Fibroblast of skin of right quadriceps (primary cell): Measurements from ENCODE around the gene TINAGL1.

ENCODE experiments used
- DNase-seq: peaks from one replicate; pipeline ENCODE4 v3.0.0-alpha.2; 2013

Gene TINAGL1, protein sequence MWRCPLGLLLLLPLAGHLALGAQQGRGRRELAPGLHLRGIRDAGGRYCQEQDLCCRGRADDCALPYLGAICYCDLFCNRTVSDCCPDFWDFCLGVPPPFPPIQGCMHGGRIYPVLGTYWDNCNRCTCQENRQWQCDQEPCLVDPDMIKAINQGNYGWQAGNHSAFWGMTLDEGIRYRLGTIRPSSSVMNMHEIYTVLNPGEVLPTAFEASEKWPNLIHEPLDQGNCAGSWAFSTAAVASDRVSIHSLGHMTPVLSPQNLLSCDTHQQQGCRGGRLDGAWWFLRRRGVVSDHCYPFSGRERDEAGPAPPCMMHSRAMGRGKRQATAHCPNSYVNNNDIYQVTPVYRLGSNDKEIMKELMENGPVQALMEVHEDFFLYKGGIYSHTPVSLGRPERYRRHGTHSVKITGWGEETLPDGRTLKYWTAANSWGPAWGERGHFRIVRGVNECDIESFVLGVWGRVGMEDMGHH

DNA sequence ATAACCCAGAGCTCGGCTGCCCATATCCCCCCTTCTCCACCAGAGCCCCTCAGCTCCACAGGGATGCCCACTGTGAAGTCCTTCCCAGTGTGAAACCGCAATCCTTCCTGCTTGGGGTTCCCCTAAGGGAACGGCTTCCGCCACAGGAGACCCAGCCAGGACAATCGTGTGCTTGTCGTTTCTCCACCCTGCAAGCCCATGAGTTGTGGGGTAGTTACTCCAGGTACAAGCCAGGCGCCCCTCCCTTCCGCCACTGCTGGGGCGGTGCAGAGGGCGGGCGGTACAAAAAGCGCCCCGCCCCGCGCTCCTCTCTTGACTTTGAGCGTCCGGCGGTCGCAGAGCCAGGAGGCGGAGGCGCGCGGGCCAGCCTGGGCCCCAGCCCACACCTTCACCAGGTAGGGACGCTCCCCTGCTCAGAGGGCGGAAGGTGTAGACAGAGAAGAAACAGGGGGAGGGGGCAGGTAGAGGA lies at the start of gene TINAGL1:
TSS of gene TINAGL1 (plus strand) at position 315 of the 469 bp plus-strand sequence. CDS start 634 bp downstream, outside the sequence.
- no peak for DNase-seq

DNA sequence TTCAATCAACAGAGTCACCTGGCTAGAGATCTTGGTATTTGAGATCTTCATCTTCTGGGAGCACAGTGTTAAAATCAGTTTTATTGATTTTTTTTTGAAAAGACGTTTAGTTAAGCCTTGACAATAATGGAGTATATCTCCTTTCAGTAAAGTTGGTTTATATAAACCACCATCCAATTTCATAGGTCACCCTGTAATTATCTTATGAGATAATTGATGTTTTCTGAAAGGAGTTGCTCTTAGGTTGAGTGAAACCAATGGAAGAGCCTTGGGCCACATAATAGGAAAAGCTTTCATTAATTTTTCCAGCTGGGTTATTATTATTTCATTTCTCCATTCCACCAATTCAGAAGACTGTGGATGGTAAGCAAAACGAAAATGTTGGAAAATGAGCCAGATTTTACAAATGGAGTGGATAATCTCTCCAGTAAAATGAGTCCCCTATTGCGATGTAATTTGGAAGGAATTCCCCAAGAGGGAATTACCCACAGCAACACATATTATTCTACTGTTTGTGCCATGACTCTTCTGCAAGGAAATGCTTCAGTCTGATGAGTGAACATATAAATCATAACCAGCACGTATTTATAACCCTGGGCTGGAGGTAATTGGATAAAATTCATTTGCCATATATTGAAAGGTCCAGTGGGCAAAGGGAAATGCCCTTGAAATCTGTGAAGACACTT lies 46.2 kb upstream of the TINAGL1 start:
- peak; percentile 63 for DNase-seq

DNA sequence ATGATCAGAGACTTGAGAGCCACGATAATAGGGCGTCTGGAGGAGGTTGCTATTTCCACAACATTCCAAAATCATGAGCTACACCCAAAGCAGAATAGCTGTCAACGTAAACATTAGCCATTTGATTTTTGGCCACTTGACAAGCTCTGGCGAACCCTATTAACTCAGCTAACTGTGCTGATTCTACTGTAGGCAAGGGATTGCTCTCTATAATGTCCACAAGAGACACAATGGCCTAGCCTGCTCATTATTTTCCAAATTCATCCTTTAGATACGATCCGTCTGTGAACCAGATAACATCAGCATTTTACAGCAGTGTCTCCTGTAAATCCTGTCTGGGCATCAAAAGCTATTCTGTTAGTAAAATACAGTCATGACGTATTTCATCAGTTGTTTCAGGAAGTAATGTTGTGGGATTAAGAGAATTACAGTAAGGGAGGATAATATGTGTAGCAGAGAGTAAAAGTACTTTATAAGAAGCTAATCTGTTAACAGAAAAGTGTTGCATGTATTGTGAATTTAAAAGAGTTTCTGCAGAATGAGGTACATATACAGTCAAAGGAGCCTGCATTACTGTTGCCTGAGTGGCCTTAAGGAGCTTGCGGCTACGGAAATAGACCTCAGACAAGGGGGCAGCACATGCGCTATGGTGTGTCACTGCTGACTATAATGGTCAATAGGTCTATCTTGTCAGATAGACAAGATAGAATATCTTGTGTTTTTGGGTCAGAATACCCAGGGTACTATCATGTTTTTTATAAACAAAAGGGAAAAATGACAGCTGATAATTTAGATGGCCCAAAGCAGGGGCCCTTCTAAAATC lies 44.9 kb upstream of the TINAGL1 start:
- peak; percentile 81 for DNase-seq

DNA sequence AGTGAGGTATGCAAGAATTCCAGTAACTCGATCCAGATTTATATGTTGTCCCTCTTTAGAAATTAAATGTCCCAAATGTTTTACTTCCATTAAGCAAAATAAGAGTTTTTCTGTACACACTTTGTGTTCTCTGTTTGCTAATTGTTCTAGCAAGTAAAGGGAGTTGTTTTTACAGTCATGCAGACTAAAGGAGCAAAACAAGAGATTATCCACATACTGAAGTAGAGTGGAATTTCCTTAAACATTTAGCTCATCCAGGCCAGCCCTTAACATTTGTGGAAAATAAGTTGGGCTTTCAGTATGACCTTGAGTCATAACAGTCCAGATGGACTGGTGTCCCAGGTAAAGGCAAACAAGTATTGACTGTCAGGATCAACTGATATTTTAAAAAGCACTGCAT lies 44.1 kb upstream of the TINAGL1 start:
- no peak for DNase-seq

DNA sequence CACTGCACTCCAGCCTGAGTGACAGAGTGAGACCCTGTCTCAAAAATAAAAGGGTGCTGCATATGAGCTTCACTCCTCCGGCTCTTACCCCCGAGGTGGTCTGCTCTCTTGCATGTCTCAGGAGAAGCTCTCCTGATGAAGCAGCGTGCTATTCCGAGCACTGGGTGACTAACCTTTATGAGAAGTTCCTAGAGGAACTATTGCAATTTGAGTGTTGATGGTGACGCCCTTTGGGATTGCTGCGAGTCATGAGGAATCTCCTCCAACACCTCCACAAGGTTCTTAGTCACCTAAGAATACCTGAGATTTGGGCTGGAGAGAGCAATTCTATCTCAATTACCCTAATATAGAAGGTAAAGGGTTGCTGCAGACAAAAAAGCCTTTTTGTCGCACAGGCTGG lies 40.8 kb upstream of the TINAGL1 start:
- DNase-seq, result no peak

DNA sequence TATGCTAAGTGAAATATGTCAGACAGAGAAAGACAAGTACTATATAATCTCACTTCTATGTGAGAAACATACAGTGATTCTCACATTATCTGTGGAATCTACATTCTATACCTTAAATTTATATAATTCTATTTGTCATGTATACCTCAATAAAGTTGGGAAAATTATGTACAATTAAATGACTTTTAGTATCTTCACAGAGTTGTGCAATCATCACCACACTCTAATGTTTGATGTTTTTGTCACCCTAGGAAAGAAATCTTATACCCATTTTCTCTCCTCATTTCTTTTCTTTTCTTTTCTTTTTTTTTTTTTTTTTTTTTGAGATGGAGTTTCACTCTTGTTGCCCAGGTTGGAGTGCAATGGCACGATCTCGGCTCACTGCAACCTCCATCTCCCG lies 37.0 kb upstream of the TINAGL1 start:
- no peak for DNase-seq

DNA sequence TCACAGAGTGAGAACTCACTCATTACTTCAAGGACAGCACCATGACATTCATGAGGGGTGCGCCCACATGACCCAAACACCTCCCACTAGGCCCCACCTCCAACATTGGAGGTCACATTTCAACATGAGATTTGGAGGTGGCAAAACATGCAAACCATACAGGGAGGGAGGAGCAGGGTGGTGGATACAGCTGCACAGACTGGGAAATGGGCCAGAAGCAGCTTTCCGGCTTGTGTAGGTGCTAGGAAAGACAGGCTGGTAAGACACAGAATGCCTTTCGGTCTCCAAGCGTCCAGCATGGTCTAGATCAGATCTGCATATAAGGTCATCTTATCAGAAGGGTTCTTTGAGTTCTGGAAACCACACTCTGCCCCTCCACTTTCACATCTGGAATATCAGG lies 35.1 kb upstream of the TINAGL1 start:
- DNase-seq, result no peak

DNA sequence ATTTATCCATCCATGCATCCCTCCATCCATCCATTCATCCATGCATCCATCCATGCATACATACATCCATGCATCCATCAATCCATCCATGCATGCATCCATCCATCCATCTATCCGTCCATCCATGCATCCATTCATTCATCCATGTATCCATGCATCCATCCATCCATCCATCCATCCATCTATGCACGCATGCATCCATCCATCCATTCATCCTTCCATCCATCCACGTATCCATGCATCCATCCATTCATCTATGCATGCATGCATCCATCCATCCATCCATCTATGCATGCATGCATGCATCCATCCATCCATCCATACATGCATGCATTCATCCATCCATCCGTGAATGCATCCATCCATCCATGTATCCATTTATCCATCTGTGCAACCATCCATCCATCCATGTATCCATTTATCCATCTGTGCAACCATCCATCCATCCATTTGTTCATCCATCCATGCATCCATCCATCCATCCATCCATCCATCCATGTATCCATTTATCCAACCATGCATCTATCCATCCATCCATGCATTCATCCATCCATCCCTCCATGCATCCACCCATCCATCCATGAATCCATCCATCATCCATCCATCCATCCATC lies 30.3 kb upstream of the TINAGL1 start:
- DNase-seq, result no peak

DNA sequence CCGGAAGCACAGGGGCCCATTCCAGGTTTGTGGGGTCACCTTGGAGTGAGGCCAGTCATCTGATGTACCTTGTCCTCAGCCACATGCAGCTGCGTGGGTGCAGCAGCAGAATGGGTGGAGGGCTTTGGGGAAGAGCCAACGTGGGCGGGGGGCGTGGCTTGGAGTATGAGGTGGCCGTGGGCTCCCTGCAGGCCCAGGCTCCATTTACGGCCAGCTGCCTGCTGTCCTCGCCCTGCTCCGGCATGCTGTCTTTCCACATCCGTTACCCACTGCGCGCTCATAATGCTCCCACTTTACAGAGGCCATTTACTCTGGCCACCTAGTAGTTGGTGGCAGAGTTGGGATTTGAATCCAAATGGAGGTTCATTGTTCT lies 27.8 kb upstream of the TINAGL1 start:
- no peak for DNase-seq

DNA sequence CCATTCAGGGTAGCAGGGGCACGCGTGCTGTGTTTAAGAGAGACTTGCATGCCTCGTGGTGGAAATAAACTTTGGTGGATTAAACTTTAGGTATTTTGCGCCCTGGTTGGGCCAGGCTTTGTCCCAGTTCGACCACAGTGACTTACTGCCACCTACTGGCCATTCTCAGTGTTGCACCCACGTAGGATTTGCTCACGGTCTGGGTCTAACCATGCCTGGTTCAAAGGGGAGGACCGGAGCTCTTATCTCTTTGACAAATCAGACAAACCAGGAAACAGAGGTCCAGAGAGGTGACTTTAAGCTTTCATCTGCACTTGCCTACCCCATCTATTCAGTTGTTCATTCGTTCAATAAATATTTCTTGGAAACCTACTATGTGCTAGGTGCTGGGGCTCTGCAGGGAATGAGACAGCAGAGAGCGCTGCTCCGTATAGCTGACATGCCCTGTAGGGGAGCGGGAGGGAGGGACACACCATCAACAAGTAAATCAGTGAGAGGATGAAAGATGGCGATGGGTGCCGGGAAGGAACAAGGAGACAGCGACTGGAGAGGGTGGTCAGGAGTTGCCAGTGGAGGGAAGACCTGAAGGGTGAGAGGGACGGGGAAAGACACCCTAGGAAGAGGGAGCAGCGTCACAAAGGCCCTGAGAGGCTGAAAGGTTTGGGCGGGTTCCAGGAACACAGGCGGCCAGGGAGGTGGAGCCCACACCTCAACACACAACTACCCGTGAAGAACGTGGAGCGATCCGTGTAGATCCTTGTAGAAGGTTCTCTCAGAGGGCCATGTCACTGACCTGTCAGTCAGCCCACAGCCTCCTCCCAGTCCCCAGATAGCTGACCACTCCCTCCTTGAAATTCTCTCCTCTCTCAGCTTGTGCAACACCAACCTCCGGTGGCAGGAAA lies 27.2 kb upstream of the TINAGL1 start:
- peak; percentile 78 for DNase-seq

DNA sequence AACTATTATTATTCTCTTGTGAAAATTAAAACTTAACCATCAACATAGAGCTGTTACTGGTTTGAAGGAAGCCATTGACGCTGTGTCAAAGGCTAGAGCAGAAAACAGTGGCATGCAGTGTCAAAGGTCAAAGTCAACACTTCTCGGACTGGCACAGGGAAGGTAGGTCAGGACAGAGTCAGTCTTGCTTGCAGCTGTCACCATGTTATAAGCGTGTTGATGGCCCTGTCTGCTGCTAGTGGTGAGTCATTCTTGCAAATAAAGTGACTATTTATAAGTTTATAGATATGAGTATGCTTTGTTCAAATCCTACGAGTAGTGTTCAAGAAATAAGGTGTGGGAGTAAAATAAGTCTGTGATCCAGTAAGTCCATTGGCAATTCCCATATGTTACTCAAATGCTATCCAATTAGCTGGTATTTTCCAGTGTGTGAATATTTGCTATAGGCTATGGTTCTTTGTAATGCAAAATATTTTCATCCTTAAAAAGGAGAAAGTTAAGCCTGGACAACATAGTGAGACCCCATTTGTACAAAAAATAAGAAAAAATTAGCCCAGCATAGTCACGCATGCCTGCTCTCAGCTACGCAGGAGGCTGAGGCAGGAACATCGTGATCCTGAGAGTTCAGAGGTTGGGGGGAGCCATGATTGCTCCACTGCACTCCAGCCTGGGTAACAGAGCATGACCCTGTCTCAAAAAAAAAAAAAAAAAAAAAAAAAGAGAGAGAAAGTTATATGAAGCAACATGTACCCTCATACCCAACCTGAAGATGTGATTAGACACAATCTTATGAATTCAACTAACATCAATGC lies 26.3 kb upstream of the TINAGL1 start:
- DNase-seq, result no peak

DNA sequence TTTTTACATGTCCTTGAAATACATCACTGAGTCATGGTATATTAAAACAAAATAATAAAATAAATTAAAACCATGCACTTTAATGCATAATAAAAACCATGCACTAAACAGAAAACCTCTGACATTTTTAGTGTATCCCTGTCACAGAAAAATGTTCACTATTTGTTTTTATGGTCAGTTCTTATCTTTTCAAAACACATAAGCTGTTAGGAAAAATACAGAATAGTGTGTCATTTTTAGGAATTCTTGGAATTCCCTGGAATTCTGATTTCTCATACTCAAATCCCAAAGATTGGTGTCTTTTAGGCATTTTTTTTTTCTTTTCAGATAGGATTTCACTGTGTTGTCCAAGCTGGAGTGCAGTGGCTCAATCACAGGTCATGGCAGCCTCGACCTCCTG lies 25.1 kb upstream of the TINAGL1 start:
- DNase-seq, result peak; percentile 51

DNA sequence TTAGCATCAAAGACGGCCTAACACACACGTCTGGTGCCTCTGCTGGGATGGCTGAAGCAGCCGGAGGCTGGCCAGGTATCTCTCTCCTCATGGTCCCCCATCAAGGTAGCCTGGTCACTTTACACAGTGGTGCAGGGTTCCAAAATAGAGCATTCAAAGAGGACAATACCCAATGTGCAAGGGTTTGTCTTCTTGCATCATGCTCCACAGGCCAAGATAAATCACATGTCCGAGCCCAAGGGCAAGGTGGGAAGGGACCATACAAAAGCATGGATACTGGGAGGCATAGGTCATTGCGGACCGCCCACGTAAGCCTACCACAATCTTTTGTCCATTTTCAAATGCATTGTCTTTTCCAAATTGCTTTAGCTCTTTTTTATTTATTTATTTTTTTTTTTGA lies 23.8 kb upstream of the TINAGL1 start:
- DNase-seq, result no peak

DNA sequence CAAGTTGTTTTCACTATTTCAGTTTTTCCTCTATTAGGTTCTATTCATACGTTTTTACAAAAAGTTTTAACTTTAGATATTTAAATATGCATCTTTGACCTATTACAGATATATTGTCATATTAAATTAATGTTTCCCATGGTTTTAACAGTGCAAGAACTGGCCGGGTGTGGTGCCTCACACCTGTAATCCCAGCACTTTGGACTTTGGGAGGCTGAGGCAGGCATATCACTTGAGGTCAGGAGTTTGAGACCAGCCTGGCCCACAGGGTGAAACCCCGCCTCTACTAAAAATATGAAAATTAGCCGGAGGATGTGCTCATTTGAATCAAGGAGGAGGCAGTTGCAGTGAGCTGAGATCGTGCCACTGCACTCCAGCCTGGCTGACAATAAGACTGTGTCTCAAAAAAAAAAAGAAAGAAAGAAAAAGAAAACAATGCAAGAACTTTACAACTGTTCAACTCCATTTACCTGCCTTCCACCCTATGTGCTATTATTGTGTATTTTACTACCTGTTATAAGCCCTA lies 19.8 kb upstream of the TINAGL1 start:
- no peak for DNase-seq

DNA sequence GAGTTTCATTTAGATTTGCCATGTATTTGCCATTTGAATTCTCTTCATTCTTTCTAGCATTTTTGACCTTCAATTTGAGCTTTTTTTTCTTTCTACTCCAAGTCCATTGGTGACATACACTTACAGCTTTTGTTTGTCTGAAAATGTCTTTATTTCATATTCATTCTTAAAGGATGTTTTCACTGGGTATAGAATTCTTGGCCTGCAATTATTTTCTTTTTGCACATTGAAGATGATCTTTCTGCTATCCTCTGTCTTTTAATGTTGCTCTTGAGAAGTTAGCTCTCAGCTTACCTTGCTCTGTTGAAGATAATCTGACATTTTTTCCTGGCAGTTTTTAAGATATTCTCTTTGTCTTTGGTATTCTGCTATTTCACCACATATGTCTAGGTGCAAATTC lies 16.6 kb upstream of the TINAGL1 start:
- no peak for DNase-seq

DNA sequence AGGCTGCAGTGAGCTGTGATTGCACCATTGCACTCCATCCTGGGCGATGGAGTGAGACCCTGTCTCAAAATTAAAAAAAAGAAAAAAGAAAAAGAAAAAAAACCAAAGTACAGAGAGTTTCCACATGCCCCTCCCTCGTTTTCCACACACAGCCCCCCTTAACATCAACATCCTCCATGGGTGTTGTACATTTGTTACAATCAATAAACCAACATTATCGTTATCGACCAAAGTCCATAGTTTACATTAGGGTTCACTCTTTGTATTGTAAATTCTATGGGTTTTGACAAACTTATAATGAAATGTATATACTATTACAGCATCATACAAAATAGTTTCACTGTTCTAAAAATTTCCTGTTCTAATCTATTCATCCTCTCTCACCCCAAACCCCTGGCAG lies 15.9 kb upstream of the TINAGL1 start:
- DNase-seq, result no peak

DNA sequence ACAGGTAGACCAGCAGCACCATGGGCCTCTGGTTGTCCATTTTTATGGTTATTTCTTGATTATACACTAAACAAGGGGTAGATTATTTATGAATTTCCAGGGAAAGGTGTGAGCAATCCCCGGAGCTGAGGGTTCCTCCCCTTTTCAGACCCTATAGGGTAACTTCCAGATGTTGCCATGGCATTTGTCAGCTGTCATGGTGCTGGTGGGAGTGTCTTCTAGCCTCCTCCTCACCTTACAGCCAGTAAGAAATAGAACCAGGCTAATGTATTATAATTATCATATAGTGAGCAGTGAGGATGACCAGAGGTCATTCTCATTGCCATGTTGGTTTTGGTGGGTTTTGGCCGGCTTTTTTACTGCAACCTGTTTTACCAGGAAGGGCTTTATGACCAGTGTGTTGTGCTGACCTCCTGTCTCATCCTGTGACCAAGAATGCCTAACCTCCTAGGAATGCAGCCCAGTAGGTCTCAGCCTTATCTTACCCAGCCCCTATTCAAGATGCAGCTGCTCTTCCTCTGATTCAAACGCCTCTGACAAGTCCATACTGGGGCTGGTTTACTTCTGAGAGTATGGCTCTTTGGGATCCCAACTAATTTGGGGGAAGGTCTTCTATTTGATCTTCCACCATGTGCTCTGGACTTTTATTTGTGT lies 13.5 kb upstream of the TINAGL1 start:
- DNase-seq, result no peak

DNA sequence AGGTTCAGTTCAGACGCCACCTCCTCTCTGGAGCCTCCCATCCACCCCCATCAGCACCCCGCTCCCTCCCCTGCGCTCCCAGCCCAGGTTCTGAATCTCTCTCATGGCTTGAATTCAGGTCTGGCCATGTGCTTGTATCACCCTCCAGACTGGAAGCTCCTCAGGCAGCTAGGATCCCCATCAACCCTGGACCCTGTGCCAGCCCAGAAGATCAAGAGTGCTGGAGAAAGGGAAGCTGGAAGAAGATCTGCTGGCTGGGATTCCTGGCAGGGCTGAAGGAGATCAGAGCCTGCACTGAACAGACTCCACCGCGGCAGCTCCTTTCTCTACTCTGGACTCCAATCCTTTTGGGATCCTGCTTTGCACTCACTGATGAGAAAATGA lies 11.7 kb upstream of the TINAGL1 start:
- DNase-seq, result no peak

DNA sequence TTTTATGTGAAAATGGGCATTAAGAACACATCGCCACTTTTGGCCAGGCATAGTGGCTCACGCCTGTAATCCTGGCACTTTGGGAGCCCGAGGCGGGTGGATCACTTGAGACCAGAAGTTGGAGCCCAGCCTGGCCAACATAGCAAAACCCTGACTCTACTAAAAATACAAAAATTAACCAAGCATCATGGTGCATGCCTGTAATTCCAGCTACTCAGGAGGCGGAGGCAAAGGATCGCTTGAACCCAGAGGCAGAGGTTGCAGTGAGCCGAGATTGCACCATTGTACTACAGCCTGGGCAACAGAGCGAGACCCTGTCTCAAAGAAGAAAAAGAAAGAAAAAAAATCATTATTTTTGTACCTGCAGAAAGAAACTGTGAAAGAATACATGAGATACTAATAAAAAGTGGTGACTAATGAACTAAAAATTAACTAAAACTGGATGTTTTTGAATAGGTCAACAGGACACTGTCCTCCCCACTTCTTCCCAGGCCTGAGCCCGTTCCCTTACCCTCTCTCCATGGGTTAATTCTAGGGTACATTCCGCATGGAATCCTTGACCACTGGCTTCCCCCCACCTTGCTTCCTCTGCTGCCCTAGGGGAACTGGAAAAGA lies 8.3 kb upstream of the TINAGL1 start:
- DNase-seq, result no peak
